H9 (cell line): Measurements from ENCODE around the gene TIRAP. TPM values are rescaled to one million over a fixed set of nuclear protein-coding genes. Genes with fewer than 3 reads are reported as not detected.

ENCODE experiments used
- DNase-seq: peaks from one replicate; pipeline ENCODE4 v3.0.0-alpha.2; 2017
- H2AFZ ChIP-seq: one replicate; pipeline ENCODE4 v1.6.1; 2013; ENCODE audit warnings: mild to moderate bottlenecking, low read length, control low read depth, moderate library complexity
- H2AK5ac ChIP-seq: 2 replicates; pipeline ENCODE4 v1.6.1; 2013; ENCODE audit warnings: low read length, control low read depth, mixed read lengths; ENCODE audit not compliant: insufficient read length
- H2BK120ac ChIP-seq: one replicate; pipeline ENCODE4 v1.6.1; 2013; ENCODE audit warnings: low read depth, mild to moderate bottlenecking, low read length, control low read depth, inconsistent platforms; ENCODE audit not compliant: poor library complexity, severe bottlenecking
- H2BK12ac ChIP-seq: 2 replicates; pipeline ENCODE4 v1.6.1; 2013; ENCODE audit warnings: low read length, control low read depth, mixed read lengths, low read depth; ENCODE audit not compliant: insufficient read length
- H2BK15ac ChIP-seq: 2 replicates; pipeline ENCODE4 v1.6.1; 2013; ENCODE audit warnings: low read depth, low read length, control low read depth
- H2BK20ac ChIP-seq: one replicate; pipeline ENCODE4 v1.6.1; 2013; ENCODE audit warnings: low read depth, mild to moderate bottlenecking, low read length, control low read depth, inconsistent platforms; ENCODE audit not compliant: poor library complexity, severe bottlenecking
- H2BK5ac ChIP-seq: 2 replicates; pipeline ENCODE4 v1.6.1; 2013; ENCODE audit warnings: low read length, control low read depth, mixed read lengths; ENCODE audit not compliant: insufficient read length
- H3K14ac ChIP-seq: 2 replicates; pipeline ENCODE4 v1.6.1; 2013; ENCODE audit warnings: low read length, control low read depth; ENCODE audit not compliant: insufficient read depth
- H3K18ac ChIP-seq: 2 replicates; pipeline ENCODE4 v1.6.1; 2013; ENCODE audit warnings: low read depth, mild to moderate bottlenecking, mixed read lengths, low read length, control low read depth; ENCODE audit not compliant: insufficient read length
- H3K23ac ChIP-seq: 2 replicates; pipeline ENCODE4 v1.6.1; 2013; ENCODE audit warnings: low read length, control low read depth, mixed read lengths, low read depth; ENCODE audit not compliant: insufficient read length
- H3K23me2 ChIP-seq: 2 replicates; pipeline ENCODE4 v1.6.1; 2013; ENCODE audit warnings: low read depth, mild to moderate bottlenecking, mixed read lengths, low read length, control low read depth; ENCODE audit not compliant: insufficient read length, poor library complexity, severe bottlenecking
- H3K27ac ChIP-seq: 2 replicates; pipeline ENCODE4 v1.5.1; 2013; ENCODE audit warnings: low read length, control low read depth, mixed read lengths, low read depth; ENCODE audit not compliant: insufficient read length
- H3K27me3 ChIP-seq: 2 replicates; pipeline ENCODE4 v1.6.1; 2013; ENCODE audit warnings: low read length, control low read depth, inconsistent platforms; ENCODE audit not compliant: insufficient read depth
- H3K4ac ChIP-seq: 2 replicates; pipeline ENCODE4 v1.6.1; 2013; ENCODE audit warnings: low read depth, mild to moderate bottlenecking, control low read depth, inconsistent platforms, low read length, moderate library complexity
- H3K4me1 ChIP-seq: 2 replicates; pipeline ENCODE4 v1.6.1; 2013; ENCODE audit warnings: low read length, control low read depth, inconsistent platforms; ENCODE audit not compliant: insufficient read depth
- H3K4me2 ChIP-seq: 2 replicates; pipeline ENCODE4 v1.6.1; 2013; ENCODE audit warnings: low read length, control low read depth, mixed read lengths; ENCODE audit not compliant: insufficient read length, insufficient read depth
- H3K56ac ChIP-seq: 2 replicates; pipeline ENCODE4 v1.6.1; 2013; ENCODE audit warnings: low read depth, mild to moderate bottlenecking, mixed read lengths, low read length, control low read depth; ENCODE audit not compliant: insufficient read length
- H3K79me1 ChIP-seq: 2 replicates; pipeline ENCODE4 v1.6.1; 2013; ENCODE audit warnings: low read depth, mild to moderate bottlenecking, moderate library complexity, low read length, control low read depth, inconsistent platforms; ENCODE audit not compliant: insufficient read depth, poor library complexity, severe bottlenecking
- H3K79me2 ChIP-seq: 2 replicates; pipeline ENCODE4 v1.6.1; 2013; ENCODE audit warnings: low read length, control low read depth, inconsistent platforms; ENCODE audit not compliant: insufficient read depth
- H3K9ac ChIP-seq: 2 replicates; pipeline ENCODE4 v1.6.1; 2013; ENCODE audit warnings: low read length, control low read depth, mixed read lengths; ENCODE audit not compliant: insufficient read length; ENCODE audit errors: extremely low read depth
- H3K9me3 ChIP-seq: one replicate; pipeline ENCODE4 v1.6.1; 2013; ENCODE audit warnings: low read depth, low read length, inconsistent platforms; ENCODE audit not compliant: control insufficient read depth
- H3T11ph ChIP-seq: one replicate; pipeline ENCODE4 v1.6.1; 2013; ENCODE audit warnings: mild to moderate bottlenecking, low read length, control low read depth, inconsistent platforms
- H4K20me1 ChIP-seq: one replicate; pipeline ENCODE4 v1.6.1; 2013; ENCODE audit not compliant: control insufficient read depth, insufficient read length, insufficient read depth
- H4K5ac ChIP-seq: 2 replicates; pipeline ENCODE4 v1.6.1; 2013; ENCODE audit warnings: low read depth, mild to moderate bottlenecking, mixed read lengths, low read length, control low read depth; ENCODE audit not compliant: insufficient read length
- H4K8ac ChIP-seq: replicated peaks from 2 replicates; pipeline ENCODE4 v1.6.1; 2013; ENCODE audit warnings: low read length, control low read depth, mixed read lengths, low read depth; ENCODE audit not compliant: insufficient read length
- H4K91ac ChIP-seq: 2 replicates; pipeline ENCODE4 v1.6.1; 2013; ENCODE audit warnings: low read depth, mild to moderate bottlenecking, moderate library complexity, mixed read lengths, low read length, control low read depth; ENCODE audit not compliant: insufficient read length
- H3K27ac Mint-ChIP-seq, 3 experiments: 2 replicates in 2 of 3; 3 replicates in 1 of 3; pipeline ENCODE4 v1.8.0; 2020 to 2021; ENCODE audit warnings: mixed read lengths in 3 of 3, mild to moderate bottlenecking in 1 of 3, moderate library complexity in 1 of 3
- H3K27me3 Mint-ChIP-seq: 2 replicates; pipeline ENCODE4 v1.8.0; 2021; ENCODE audit warnings: low read depth, mild to moderate bottlenecking, moderate library complexity, mixed read lengths
- H3K36me3 Mint-ChIP-seq, 3 experiments: 2 replicates in 2 of 3; 3 replicates in 1 of 3; pipeline ENCODE4 v1.8.0; 2020 to 2021; ENCODE audit warnings: low read depth in 3 of 3, mixed read lengths in 3 of 3; ENCODE audit not compliant: insufficient read depth in 1 of 3
- H3K4me1 Mint-ChIP-seq, 2 experiments: 2 replicates each; pipeline ENCODE4 v1.8.0; 2020; ENCODE audit warnings: mixed read lengths in 2 of 2
- H3K4me3 Mint-ChIP-seq, 2 experiments: 2 replicates in 1 of 2; 3 replicates in 1 of 2; pipeline ENCODE4 v1.8.0; 2020 to 2021; ENCODE audit warnings: mild to moderate bottlenecking in 2 of 2, mixed read lengths in 2 of 2, moderate library complexity in 1 of 2
- H3K9me3 Mint-ChIP-seq, 2 experiments: 2 replicates in 1 of 2; 3 replicates in 1 of 2; pipeline ENCODE4 v1.8.0; 2020; ENCODE audit warnings: mild to moderate bottlenecking in 2 of 2, mixed read lengths in 2 of 2, moderate library complexity in 1 of 2
- WGBS: extraction: QIAGEN DNeasy Blood & Tissue Kit; methylation state at CpG from one replicate; pipeline ENCODE4 v1.1.7; 2013; ENCODE audit warnings: missing lambda C conversion rate, low lambda C conversion rate, mixed read lengths; ENCODE audit not compliant: insufficient read length; ENCODE audit errors: extremely low coverage; 5-methylcytosine and 5-hydroxymethylcytosine counted together
- total RNA-seq: library from RNA; stranded (reverse); gene quantifications from 2 replicates; pipeline ENCODE4 v1.2.1, GENCODE V29; 2021
- TF ChIP-seq, protein P1 (sequence below): fragments of 200-600 bp; sonication (generic); conservative IDR thresholded peaks from 3 replicates; pipeline ENCODE4 v1.8.0; 2021; ENCODE audit warnings: antibody characterized with exemption, mild to moderate bottlenecking

Gene TIRAP
- total RNA-seq, 1 experiment from 2014 or later, result 7.0 TPM

DNA sequence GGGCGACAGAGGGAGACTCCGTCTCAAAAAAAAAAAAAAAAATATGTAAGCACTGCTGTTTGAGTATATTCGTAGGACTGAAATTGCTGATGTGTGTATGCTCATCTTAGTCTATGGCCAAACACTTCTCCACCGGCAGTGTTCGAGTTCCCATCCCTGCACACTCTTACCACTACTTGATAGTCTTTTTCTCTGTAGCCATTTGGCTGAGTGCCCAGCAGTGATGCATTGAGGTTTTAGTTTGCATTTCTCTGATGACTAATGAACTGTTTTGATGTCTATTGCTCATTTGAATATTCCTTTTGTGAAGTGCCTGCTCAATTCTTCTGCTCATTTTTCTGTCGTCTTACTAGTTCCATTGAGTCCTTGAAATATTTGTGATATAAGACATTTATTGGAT, 1.9 kb downstream of the TIRAP start:
- no peak for DNase-seq
- no peak overlapping the region for H2BK12ac ChIP-seq
- H2AFZ ChIP-seq, result no peak overlapping the region
- H3K9me3 Mint-ChIP-seq, result no peaks in the 10 kb centered on the region; a peak in 1 of 5 replicates
- H3K4me2 ChIP-seq, result no peak overlapping the region
- no peak overlapping the region for H3K9ac ChIP-seq
- peaks cover 14 to 16% of the 10 kb centered on the region in 2 experiments for H3K4me1 Mint-ChIP-seq
- TF ChIP-seq, protein P1, sequence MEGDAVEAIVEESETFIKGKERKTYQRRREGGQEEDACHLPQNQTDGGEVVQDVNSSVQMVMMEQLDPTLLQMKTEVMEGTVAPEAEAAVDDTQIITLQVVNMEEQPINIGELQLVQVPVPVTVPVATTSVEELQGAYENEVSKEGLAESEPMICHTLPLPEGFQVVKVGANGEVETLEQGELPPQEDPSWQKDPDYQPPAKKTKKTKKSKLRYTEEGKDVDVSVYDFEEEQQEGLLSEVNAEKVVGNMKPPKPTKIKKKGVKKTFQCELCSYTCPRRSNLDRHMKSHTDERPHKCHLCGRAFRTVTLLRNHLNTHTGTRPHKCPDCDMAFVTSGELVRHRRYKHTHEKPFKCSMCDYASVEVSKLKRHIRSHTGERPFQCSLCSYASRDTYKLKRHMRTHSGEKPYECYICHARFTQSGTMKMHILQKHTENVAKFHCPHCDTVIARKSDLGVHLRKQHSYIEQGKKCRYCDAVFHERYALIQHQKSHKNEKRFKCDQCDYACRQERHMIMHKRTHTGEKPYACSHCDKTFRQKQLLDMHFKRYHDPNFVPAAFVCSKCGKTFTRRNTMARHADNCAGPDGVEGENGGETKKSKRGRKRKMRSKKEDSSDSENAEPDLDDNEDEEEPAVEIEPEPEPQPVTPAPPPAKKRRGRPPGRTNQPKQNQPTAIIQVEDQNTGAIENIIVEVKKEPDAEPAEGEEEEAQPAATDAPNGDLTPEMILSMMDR, result no peak
- H3K23ac ChIP-seq, result no peak overlapping the region
- peaks cover 14% of the 10 kb centered on the region for H3K27me3 Mint-ChIP-seq
- H3T11ph ChIP-seq, result no peak overlapping the region
- no peaks in the 10 kb centered on the region for H3K79me2 ChIP-seq
- no peak overlapping the region for H2BK15ac ChIP-seq
- peak overlapping the region in 1 of 2 experiments; percentile 21; a peak in 1 of 5 replicates for H3K4me3 Mint-ChIP-seq
- peaks cover 4% of the 10 kb centered on the region; the same call in 1 of the 2 replicates for H3K4me1 ChIP-seq
- peaks cover 2% of the 10 kb centered on the region; the same call in 1 of the 2 replicates for H3K27me3 ChIP-seq
- H3K9me3 ChIP-seq, result no peaks in the 10 kb centered on the region
- H3K23me2 ChIP-seq, result peaks cover 13% of the 10 kb centered on the region
- H3K4ac ChIP-seq, result no peak overlapping the region
- no peak overlapping the region for H2BK5ac ChIP-seq
- no peak overlapping the region for H3K14ac ChIP-seq
- H4K20me1 ChIP-seq, result no peaks in the 10 kb centered on the region
- H4K8ac ChIP-seq, result no peak overlapping the region
- no peak overlapping the region for H2BK20ac ChIP-seq
- peaks cover 0 to 3% (median 0%) of the 10 kb centered on the region in 3 experiments; a peak in 3 of 7 replicates for H3K36me3 Mint-ChIP-seq
- H3K56ac ChIP-seq, result no peak overlapping the region
- no CpG with 5 or more reads among the region's 6 CpGs for WGBS
- H4K91ac ChIP-seq, result no peak overlapping the region
- no peak overlapping the region for H4K5ac ChIP-seq
- H3K27ac Mint-ChIP-seq, result no peak overlapping the region
- no peak overlapping the region for H2AK5ac ChIP-seq
- no peak overlapping the region for H3K27ac ChIP-seq
- no peak overlapping the region for H3K18ac ChIP-seq
- H2BK120ac ChIP-seq, result no peak overlapping the region
- H3K79me1 ChIP-seq, result no peaks in the 10 kb centered on the region
